Measurements from ENCODE around the gene LMBRD1.

The LMBRD1 gene

DNA sequence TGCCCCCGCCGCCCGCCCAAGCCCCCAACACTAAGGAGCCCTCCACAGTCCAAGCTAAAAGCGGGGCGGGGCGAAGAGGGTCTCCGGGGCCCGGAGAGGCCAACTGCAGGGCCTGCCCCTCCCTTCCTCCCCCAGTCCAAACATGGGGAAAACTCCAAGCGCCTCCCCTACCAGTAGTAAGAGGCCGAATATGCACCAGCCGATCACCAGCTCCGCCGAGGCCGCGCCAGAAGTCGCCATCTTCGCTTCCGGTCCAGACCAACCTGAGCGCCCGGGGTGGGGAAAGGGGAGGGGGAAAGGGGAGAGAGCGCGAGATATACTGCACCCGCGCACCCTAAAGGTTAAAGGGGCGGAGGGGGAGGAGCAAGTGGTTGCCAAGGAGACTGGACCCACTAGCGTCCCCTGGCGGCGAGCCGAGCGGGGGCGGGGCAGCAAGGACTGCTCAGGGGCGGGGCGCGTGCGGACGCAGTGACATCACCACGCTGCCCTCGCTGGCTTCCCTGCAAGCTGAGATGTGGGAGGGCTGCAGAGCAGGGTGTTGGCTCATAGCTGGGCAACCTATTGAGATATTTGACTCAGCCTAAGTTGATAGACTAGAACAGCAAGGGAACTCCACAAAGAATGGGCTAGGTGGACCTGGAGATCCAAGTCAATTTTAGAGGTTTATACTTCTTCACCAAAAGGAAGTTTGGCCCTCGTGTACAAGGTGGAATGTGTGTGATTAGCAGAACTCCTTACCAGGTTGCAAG is at the start of gene LMBRD1:
LMBRD1 (minus strand) TSS at position 369 of the 749 bp plus-strand sequence; CDS start at position 240, 129 bp downstream.
- TF ChIP-seq, protein P1, sequence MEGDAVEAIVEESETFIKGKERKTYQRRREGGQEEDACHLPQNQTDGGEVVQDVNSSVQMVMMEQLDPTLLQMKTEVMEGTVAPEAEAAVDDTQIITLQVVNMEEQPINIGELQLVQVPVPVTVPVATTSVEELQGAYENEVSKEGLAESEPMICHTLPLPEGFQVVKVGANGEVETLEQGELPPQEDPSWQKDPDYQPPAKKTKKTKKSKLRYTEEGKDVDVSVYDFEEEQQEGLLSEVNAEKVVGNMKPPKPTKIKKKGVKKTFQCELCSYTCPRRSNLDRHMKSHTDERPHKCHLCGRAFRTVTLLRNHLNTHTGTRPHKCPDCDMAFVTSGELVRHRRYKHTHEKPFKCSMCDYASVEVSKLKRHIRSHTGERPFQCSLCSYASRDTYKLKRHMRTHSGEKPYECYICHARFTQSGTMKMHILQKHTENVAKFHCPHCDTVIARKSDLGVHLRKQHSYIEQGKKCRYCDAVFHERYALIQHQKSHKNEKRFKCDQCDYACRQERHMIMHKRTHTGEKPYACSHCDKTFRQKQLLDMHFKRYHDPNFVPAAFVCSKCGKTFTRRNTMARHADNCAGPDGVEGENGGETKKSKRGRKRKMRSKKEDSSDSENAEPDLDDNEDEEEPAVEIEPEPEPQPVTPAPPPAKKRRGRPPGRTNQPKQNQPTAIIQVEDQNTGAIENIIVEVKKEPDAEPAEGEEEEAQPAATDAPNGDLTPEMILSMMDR (IDR thresholded peaks at IDR 0.05; ENCODE audit: poor library complexity, severe bottlenecking), result peak; percentile 97
- peak; percentile 92 for DNase-seq (ENCODE audit: low spot score)
- Histone ChIP-seq H3K9me3 (ENCODE audit: severe bottlenecking) (no peaks in the 10 kb centered on the region), H3K36me3 (ENCODE audit: low read depth) (no peaks in the 10 kb centered on the region), H3K4me1 (ENCODE audit: insufficient read depth, poor library complexity, severe bottlenecking) (peaks cover 2% of the 10 kb centered on the region), H3K27me3 (ENCODE audit: insufficient read depth, poor library complexity, severe bottlenecking) (no peaks in the 10 kb centered on the region), H3K27ac (ENCODE audit: poor library complexity, severe bottlenecking) (peak within 1 kb of the TSS; percentile 72), H3K4me3 (ENCODE audit: severe bottlenecking) (peak within 1 kb of the TSS; percentile 49)
- ATAC-seq (ENCODE audit: low read depth), result peak; percentile 94

DNA sequence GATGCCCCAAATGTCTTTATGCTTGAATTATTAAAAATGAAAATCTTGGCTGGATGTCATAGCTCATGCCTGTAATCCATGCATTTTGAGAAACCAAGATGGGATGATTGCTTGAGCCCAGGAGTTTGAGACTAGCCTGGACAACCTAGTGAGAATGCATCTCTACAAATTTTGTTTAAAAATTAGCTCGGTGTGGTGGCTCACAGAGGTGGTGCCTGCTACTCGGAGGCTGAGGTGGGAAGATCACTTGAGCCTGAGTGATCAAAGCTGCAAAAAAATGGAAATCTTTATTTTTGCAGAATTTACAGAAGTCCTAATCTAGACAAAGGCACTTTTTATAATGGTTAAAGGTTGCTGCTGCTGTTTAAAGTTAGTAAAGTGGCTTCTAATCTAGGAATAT is 49.5 kb upstream of the LMBRD1 start:
- ATAC-seq (ENCODE audit: low read depth) (no peak), DNase-seq (ENCODE audit: low spot score) (no peak)
- H3K9me3 ChIP-seq (ENCODE audit: severe bottlenecking), result no peaks in the 10 kb centered on the region
- no peak overlapping the region for H3K4me3 ChIP-seq (ENCODE audit: severe bottlenecking)
- no peaks in the 10 kb centered on the region for H3K36me3 ChIP-seq (ENCODE audit: low read depth)
- TF ChIP-seq, protein P1 (IDR thresholded peaks at IDR 0.05; ENCODE audit: poor library complexity, severe bottlenecking), result no peak
- no peaks in the 10 kb centered on the region for H3K4me1 ChIP-seq (ENCODE audit: insufficient read depth, poor library complexity, severe bottlenecking)
- H3K27me3 ChIP-seq (ENCODE audit: insufficient read depth, poor library complexity, severe bottlenecking), result peaks cover 33% of the 10 kb centered on the region
- H3K27ac ChIP-seq (ENCODE audit: poor library complexity, severe bottlenecking), result no peak overlapping the region

DNA sequence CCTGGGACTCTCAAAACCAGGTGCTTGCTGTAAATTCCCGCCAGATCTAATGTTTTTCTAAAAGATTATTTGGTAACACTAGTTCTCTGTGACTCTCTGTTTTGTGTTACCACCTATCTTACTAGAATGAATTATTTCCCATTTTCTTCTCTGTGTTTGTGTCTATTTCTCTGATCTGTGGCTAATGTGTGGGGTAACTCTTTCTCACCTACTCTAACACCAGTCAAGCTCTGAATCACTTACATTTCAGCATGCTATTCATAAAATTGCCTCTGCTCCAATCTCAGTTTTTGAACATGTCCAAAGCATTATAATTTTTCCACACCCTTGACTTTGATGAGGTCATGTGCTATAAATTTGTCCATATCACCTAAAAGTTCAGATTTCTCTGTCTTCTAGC is 46.4 kb upstream of the LMBRD1 start:
- no peak for ATAC-seq (ENCODE audit: low read depth)
- TF ChIP-seq, protein P1 (IDR thresholded peaks at IDR 0.05; ENCODE audit: poor library complexity, severe bottlenecking), result no peak

DNA sequence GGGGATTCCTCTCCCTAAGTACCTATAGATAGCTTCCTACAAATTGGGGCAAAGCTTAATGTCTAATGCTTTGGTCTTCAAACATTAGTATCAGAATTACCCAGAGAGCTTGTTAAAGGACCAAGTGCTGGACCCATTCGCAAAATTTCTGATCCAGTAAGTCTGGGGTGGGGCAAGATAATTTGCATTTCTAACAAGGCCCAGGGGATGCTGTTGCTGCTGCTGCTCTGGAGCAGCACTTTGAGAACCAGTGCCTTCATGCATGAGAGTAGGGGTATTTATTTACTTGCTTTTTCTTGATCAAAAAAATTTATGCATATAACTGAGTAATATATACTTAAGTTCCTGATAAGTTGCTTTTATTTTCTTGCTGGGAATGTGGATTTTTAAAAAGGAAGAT is 45.1 kb upstream of the LMBRD1 start:
- H3K36me3 ChIP-seq (ENCODE audit: low read depth), result no peaks in the 10 kb centered on the region
- ATAC-seq (ENCODE audit: low read depth), result no peak
- TF ChIP-seq, protein P1 (IDR thresholded peaks at IDR 0.05; ENCODE audit: poor library complexity, severe bottlenecking), result no peak
- H3K27ac ChIP-seq (ENCODE audit: poor library complexity, severe bottlenecking), result no peak overlapping the region
- peaks cover 42% of the 10 kb centered on the region for H3K27me3 ChIP-seq (ENCODE audit: insufficient read depth, poor library complexity, severe bottlenecking)
- H3K9me3 ChIP-seq (ENCODE audit: severe bottlenecking), result no peaks in the 10 kb centered on the region
- H3K4me3 ChIP-seq (ENCODE audit: severe bottlenecking), result no peak overlapping the region
- H3K4me1 ChIP-seq (ENCODE audit: insufficient read depth, poor library complexity, severe bottlenecking), result no peaks in the 10 kb centered on the region
- no peak for DNase-seq (ENCODE audit: low spot score)

More for the DNA sequence above, 46.4 kb upstream of the LMBRD1 start:
- Histone ChIP-seq H3K36me3 (ENCODE audit: low read depth) (no peaks in the 10 kb centered on the region), H3K27ac (ENCODE audit: poor library complexity, severe bottlenecking) (no peak overlapping the region), H3K27me3 (ENCODE audit: insufficient read depth, poor library complexity, severe bottlenecking) (peaks cover 39% of the 10 kb centered on the region), H3K4me1 (ENCODE audit: insufficient read depth, poor library complexity, severe bottlenecking) (no peaks in the 10 kb centered on the region), H3K4me3 (ENCODE audit: severe bottlenecking) (no peak overlapping the region), H3K9me3 (ENCODE audit: severe bottlenecking) (no peaks in the 10 kb centered on the region)
- no peak for DNase-seq (ENCODE audit: low spot score)

All from RWPE2 (cell line).